ENCODE data around the gene G6PC2.

- no peak for TF ChIP-seq EP300 (IDR thresholded peaks at IDR 0.05)
- no peak for TF ChIP-seq CTCF (IDR thresholded peaks at IDR 0.05)
- no peak for TF ChIP-seq POLR2A (IDR thresholded peaks at IDR 0.05)
Measured at GRCh38 chr2:168851674-168852320, 49.3 kb upstream of the G6PC2 start.

All from upper lobe of left lung (tissue), 4 donors.